Suppressor macrophage treated with lipopolysaccharide for 1 hour (primary cell): ENCODE measurements around the gene IRAK2.

Experiments used
- DNase-seq, 3 donors: peaks; one replicate each; pipeline ENCODE4 v3.0.0-alpha.2; 2020 to 2022

IRAK2 gene

DNA sequence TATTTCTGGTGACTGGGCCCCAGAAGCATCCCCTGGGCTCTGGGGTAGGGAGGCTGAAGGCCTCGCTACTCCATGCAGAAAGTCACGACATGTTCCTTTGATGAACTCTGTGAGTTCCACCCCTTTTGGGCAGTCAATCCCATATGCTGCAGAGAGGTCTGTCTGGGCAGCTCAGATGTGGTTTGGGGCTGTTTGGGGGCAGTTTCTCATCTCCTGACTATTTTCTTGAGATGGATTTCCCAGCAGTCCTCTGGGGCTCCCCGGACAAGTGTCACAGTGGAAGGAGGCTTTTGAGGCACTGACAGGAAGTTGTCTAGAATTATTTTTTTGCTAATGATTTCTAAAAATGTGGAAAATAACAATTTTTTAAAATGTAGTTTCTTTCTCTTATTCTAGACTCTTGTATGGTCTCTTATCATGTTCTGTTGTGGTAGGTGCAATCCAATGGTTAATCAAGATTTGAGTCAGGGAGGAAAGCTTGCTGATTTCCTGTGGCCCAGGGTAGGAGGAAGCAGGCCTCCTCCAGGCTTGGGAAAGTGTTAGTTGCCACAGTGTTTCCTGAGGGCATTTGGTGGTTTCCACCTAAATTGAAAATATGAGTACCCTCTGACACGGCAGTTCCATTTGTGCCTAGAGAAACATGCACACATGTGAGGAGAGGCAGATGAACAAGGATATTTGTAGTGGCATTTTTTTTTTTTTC, 63.7 kb downstream of the IRAK2 start:
- peak; percentile 91 to 97 (median 95) for DNase-seq

DNA sequence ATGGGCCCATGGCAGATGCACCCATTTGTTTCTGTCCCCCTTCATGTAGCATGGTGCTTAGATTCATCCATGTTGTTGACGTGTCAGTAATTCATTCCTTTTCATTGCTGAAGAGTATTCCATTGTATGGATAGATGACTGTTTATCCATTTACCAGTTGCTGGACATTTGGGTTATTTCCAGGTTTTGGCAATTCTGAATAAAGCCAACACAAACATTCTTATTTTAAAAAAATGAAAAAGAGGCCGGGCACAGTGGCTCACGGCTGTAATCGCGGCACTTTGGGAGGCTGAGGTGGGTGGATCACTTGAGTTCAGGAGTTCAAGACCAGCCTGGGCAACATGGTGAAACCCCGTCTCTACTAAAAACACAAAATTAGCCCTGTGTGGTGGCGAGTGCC, 64.9 kb downstream of the IRAK2 start:
- peak; percentile 50 to 67 (median 63) for DNase-seq

DNA sequence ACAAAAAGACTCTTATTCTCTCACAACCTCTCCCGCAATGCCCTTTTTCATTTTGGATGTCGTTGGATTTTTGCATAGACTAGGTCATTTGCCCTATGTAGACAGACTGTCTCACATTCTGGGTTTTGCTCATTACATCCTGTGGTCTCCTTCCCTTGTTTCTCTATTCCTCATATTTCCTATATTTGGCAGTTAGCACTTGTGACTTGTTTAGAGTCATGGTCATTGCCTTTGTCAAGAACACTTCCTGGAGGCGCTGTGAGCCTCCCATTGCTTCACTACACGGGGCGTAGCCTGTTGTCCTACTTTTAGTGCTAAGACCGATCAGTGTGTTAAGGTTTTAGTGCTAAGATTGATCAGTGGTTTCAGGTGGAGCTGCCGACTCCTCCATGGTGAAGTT, 67.4 kb downstream of the IRAK2 start:
- peak; percentile 85 to 95 (median 91) for DNase-seq

DNA sequence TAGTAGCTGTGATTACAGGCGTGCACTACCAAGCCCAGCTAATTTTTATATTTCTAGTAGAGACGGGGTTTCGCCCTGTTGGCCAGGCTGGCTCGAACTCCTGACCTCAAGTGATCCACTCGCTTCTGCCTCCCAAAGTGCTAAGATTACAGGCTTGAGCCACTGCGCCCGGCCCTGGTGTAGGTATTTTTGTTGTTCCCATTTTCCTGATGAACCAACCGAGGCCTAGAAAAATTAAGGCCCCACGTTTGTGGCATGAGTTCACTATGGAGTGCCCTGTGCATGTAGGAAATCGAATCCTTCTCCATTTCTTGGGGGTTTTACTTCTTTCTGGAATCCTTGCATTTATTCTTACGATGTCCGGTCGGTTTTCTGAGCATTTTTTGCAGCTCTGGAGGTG, 69.3 kb downstream of the IRAK2 start:
- no peak for DNase-seq

DNA sequence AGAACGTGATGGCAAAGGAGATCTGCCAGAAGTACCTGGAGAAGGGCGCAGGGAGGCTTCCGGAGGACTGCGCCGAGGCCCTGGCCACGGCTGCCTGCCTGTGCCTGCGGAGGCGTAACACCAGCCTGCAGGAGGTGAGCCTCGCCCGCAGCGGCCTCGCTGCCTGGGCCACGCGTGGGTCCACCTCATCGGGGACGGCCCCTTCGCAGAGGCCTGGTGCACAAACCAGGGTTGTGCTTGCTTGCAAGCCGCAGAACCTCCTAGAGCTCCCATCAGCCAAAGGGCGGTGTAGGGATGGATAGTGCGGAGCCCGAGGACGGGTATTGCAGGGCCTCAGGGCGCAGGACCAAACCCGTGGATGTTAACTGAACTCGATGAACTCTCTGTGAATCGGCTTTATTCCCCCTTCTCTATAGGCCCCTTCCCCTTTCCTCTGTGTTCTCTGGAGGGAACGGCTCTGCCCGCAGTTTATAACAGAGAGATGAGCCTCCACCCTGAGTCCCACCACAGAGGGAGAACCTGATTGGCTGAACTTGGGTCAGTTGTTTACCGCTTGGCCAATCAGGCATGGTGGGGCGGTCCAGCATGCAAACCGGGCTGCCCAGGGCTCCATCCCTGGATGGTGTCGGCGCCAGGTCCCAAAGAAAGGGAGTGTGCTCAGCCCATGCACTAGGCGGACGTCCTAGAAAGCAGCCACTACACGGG, 70.0 kb downstream of the IRAK2 start:
- DNase-seq: no peak

DNA sequence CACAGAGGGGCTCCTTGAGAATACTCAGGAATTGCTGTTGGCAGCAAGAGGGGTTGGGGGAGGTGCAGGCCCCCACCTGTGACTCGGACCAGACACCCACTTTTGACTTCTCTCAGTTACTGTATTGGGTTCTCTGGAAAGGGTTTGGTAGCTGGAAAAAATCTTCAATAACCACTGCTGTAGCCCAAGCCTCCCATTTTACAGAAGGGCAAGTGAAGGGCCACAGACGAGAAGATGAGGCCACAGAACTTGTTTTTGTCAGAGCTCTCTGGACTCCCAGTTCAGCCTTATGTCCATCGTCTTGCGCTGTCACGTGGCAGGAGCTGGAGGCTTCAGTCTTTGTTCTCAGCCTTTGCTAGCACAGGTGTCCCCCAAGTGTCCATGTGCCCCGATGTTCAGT, 70.8 kb downstream of the IRAK2 start:
- DNase-seq: no peak

DNA sequence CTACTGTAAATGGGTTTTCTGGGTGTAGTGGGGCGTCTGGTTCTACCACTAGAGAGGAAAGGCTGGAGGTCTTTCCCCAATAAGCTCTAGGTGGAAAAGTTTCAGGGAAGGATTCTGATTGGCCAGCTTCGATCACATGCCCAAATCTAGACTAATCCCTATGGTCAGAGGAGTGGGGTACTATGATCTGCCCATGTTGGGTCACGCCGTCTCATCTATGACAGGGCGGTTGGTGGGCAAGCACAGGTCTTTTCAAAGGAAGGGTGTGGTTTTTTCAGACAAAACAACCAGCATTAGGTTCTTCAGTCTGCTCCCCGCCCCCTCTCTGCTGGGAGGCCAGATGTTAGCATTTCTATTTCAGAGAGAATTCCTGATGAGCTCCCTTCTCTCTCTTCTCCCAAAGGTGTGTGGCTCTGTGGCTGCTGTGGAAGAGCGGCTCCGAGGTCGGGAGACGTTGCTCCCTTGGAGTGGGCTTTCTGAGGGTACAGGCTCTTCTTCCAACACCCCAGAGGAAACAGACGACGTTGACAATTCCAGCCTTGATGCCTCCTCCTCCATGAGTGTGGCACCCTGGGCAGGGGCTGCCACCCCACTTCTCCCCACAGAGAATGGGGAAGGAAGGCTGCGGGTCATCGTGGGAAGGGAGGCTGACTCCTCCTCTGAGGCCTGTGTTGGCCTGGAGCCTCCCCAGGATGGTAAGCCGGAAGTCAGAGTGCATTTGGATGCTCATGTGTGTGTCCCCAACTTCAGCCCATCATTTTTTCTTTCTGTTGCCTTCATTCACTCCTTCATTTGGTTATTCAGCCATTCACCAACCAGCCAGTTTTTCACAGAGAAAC, 73.8 kb downstream of the IRAK2 start:
- DNase-seq: peak in 1 of 3 donors; percentile 45

DNA sequence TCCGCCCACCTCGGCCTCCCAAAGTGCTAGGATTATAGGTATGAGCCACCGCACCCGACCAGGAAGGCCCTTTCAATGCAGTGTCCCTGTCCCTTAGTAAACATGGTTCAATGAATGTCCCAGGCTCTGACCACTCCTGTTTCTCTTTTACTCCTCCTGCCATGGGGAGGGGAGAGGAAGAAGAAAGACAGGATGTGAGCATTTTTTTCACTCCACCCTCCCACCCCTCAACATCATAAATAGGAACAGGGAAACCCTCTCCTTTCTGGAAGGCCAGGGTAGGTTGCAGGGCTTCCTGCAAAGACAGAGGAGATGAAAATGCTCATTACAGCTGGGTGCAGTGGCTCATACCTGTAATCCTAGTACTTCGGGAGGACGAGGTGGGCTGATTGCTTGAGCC, 76.1 kb downstream of the IRAK2 start:
- no peak for DNase-seq

DNA sequence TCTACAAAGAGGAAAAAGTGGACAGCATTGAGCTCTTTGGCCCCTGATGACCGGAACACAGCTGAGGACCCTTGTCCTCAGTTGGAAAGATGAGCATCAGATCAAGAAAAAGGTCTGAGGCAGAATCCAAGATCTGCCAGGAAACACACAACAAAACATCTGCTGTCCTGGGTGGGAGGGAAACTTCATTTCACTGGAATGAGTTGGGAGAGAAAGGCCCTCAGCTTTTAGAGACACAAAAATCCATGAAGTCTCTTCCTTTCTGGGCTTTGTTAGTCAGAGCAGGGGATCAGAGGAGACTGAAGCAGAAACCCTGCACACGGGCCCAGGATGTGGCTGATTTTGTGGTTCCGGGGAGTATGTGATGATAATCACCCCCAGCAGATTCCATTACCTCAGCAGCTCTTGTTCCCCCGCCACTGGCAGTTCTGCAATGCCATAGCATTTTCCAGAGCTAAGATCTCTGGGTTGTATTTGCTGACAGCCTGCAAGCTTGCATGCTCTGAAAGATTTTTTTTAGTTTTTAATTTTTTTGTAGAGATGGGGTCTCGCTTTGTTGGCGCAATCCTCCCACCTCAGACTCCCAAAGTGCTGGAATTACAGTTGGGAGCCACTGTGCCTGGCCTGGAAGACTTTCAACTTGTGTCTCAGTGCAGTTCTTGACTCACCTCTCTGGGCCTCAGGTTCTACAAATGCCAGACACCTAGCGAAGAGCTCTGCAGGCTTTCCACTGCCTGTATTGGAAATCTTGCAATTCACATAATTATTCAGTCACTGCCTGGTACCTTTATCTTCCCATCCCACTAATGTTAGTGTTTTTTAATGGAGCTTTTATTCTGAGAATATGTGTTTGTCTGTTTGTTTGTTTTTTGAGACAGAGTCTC, 77.7 kb downstream of the IRAK2 start:
- DNase-seq: peak; percentile 51 to 67 (median 51)

DNA sequence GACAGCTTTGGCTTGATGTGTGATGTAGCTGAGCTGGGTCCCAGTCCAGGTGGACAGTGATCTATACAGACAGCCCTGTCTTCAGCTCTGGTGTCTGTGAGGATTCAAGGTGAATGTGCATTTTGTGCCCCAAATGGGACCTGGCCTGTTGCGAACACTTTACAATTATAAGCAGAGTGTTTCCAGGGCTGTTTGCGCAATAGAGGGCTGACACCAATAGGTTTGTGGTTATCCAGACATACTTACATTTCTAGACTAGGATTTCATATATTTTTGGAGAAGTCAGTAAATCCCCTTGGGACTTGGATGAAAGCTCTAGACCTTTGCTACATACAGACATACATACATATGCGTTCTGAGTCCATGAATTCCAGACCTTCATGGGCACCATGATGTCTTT, 79.3 kb downstream of the IRAK2 start:
- peak; percentile 28 to 45 (median 32) for DNase-seq

DNA sequence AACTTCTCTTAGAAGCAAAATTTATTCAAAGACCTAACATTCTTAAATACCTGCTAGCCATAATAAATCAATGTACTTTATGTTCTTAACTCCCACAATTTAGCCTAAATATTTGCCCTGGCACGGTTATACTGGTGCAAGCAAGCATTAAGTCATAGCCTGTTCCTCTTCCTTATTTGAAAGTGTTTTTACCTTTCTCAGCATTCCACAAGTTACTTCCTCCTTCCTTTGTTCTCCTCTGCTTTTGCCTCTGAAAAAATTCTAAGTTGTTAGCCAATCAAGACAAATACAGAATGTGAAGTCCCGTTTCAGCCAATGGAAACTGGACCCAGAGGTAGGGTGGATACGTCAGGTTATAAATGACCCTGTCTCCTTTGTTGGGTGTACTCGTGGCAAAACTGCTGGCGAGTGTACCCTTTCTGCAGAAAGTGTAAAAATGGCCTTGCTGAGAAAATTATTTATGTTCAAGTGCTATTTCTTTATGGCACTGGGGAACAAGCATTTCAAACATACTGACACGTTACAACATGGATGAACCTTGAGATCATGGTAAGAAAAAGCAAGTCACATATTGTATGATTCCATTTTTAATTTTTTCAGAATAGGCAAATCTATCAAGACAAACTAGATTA, 80.5 kb downstream of the IRAK2 start:
- peak in 2 of 3 donors; percentile 27 to 33 for DNase-seq

DNA sequence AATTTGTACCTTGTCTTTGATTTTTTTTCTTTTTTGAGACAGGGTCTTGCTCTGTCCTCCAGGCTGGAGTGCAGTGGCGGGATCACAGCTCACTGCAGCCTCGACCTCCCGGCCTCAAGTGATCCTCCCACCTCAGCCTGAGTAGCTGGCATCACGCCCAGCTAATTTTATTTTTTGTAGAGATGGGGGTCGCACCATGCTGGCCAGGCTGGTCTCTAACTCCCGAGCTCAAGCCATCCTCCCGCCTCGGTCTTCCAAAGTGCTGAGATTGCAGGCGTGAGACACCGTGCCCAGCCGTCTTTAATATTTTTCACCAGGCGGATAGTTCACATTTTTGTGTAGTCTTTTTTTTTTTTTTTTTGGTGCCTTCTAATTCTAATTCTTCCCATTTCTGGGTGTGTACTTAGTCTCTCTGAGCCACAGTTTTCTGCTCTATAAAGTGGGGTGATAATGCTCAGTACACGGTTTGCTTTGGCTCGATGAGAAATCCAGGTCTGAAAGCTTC, 83.0 kb downstream of the IRAK2 start:
- no peak for DNase-seq

DNA sequence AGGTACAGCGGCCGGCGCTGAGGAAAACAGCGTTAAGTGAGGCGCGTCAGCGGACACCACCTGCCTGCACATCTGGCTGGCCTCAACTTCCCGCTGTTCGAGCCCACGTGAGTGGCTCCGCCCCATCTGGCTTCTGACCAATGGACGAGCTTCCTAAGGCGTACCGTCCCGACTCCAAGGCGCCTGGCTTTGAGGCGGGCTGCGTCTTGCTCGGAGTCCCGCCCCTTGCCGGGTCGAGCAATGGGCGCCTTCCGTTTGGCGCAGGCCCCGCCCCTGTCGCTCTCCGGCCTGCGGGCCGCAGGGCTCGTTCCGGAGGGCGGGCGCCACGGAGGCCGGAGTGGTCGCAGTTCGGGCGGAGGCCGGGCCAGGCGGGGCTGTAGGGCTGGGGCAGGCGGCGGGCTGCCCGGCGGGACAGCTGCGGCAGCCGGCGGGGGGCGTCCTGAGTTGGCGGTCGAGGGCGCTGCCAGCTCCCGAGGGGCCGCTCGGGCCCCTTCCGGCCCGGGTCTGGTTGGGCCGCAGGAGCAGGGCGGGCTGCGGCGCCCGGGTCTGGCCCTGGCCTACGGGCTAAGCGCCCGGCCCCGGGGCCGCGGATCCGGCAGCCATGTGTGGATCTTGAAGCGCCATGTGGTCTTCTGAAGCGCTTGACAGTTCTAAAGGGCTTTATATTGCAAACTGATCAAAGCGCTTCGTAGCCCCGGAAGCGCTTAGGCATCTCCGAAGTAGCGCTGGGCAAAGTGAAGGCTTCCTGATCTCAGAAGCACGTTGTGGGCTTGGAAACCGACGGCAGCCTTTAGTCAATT, 83.7 kb downstream of the IRAK2 start, which contains the start of gene TATDN2:
Gene TATDN2, plus strand, starts transcription at position 276 of the 800 bp plus-strand sequence. CDS start 742 bp downstream, outside the sequence.
- DNase-seq: peak; percentile 92 to 95 (median 93)

DNA sequence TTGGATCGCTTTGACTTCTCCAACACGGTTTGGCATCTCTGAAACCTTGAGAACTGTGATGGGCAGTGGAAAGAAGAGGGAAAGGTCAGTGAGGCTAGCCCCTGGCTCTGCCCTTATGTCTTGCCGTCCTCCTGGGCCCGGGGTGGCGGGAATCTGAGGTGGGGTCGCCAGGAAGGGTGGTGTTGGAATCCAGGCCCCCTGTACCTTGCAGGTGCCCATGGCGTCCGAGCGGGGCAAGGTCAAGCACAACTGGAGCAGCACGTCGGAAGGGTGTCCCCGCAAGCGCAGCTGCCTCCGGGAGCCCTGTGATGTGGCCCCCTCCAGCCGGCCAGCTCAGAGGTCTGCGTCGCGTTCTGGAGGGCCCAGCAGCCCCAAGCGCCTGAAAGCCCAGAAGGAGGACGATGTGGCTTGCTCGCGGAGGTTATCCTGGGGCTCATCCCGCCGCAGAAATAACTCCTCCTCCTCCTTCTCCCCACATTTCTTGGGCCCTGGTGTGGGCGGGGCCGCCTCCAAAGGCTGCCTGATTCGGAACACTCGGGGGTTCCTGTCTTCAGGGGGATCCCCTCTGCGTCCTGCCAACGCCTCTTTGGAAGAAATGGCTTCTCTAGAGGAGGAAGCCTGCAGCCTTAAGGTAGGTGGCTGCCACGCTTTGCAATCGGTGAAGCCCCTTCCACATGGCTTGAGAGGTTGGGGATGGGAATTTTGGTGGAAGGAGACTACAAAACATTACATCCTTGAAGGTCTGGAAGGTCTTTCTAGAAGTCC, 84.4 kb downstream of the IRAK2 start:
- peak; percentile 87 to 94 (median 88) for DNase-seq

DNA sequence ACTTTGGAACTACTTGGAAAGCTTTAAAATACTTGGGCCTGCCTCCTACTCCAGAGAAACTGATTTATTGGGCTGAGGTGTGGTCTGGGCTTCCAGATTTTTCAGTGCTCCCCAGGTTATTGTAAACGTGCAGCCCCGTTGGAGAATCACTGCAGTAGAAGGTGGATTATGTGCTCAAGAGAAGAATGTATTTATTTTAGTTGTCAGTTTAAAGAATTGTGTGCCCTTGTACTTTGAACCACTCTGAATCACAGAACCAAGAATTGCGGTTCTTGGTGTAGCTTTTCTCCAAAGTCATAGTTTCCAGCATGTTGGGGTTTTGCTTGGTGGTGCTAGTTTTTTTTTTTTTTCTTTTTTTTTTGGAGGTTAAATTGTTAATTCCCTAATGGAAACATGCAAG, 85.1 kb downstream of the IRAK2 start:
- DNase-seq: no peak

DNA sequence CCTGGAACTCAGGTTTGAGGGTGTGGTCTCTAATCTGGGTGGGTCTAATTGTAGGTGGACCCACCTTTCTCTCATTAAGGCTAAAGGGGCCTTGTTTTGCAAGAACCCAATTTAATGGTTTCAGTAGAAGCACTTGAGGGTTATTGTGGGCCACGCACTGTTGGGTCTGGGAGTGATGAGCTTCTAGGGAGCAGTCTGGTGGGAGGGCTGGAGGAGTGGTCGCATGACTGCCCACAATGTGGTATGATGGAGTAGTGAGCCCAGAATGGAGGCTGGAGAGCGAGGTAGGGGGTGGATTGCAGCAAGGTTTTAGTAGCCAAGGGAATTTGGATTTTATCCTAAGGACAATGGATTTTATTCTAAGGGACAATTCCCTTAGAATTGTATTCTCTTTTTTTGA, 86.3 kb downstream of the IRAK2 start:
- no peak for DNase-seq

DNA sequence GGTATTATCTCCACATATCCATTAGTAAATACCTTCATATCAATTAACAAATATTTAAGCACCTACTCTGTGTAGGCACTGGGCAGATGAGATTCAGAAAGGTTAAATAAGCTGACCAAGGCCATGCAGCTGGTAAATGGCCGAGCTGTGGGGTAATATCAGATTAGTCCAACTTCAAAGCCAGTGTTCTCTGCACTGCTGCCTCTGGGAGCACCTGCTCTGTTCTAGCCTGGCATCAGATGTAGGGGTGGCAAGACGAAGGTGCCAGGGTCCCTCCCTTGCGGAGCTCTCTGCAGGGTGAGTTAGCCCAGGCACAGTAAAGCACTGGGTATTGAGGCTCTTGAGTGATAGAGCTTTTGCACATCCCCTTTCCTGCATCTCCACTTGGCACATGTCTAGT, 89.0 kb downstream of the IRAK2 start:
- no peak for DNase-seq

DNA sequence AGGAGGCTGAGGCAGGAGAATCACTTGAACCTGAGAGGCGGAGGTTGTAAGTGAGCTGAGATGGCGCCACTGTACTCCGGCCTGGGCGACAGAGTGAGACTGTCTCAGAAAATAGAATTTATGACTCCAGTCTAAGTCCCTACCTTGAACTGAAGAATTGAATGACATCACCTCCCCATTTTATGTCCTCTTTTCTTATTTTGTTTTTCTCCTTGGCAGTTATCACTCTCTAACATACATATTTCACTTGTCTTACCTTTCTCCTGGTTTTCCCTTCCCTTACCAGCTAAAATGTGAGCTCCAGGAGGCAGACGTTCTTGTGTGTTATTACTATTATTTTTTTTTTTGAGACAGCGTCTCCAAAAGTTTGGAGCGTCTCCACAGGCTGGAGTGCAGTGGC, 91.1 kb downstream of the IRAK2 start:
- DNase-seq: no peak

DNA sequence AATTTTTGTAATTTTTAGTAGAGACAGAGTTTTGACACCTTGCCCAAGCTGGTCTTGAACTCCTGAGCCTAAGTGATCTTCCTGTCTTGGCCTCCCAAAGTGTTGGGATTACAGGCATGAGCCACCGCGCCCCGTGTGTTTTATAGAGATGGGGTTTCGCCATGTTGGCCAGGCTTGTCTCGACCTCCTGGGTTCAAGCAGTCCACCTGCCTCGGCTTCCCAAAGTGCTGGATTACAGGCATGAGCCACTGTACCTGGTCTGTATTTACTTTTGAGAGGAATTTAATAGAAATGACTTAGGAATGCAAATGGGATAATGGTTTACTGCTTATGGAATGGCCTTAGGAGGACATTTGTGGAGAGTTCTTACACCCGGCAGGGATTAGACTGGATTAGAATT, 94.3 kb downstream of the IRAK2 start:
- DNase-seq: no peak

DNA sequence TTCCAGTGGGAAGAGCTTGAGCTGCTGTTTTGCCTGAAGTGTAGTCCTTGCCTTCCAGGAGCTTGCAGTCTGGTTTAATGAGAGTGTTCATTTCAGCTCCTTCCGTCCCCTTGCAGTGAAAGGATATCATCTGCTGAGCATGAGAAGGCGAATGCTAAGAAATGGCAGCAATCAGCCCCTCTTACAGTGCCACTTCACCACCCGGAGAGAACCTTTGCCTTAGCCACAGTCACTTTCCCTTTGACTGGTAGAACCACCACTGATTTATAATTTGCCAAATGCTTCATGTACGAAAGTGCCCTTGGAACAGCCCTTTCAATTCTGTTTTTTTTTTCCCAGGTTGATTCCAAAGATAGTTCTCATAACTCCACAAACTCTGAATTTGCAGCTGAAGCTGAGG, 95.1 kb downstream of the IRAK2 start:
- DNase-seq: no peak
